ENCODE measurements around the gene DUSP22. TPM values are rescaled to one million over a fixed set of nuclear protein-coding genes. Genes with fewer than 3 reads are reported as not detected.
"Not testable (repeated sequence)": the region's sequence is repeated elsewhere in the genome, so short reads cannot be mapped to it uniquely, and the experiment has no call there.

The DUSP22 gene
- polyA plus RNA-seq, 3 donors = 107 to 120 (median 117) TPM

- WGBS (ENCODE audit: insufficient coverage) = 89% methylated on average over 3 of the region's 6 CpGs
- Histone ChIP-seq H3K36me3 (replicated peaks in 1 of 2; ENCODE audit: control insufficient read depth in 1 of 2, insufficient read depth in 2 of 2, low read length in 2 of 2) (no peaks in the 10 kb centered on the region), H3K4me1 (ENCODE audit: control insufficient read depth in 1 of 2, insufficient read depth in 2 of 2, low read length in 2 of 2) (peaks cover 29 to 33% of the 10 kb centered on the region in 2 donors), H2AFZ (ENCODE audit: insufficient read depth, low read depth, low read length, poor library complexity, severe bottlenecking) (no peak overlapping the region), H4K20me1 (ENCODE audit: insufficient read depth, low read length) (no peaks in the 10 kb centered on the region), H3K4me3 (replicated peaks in 1 of 3; ENCODE audit: low read depth in 2 of 3, low read length in 3 of 3) (no peak overlapping the region), H3K9me3 (replicated peaks in 1 of 2; ENCODE audit: control insufficient read depth in 1 of 2, insufficient read depth in 1 of 2, low read length in 2 of 2) (peaks cover 0 to 2% of the 10 kb centered on the region in 2 donors), H3K4me2 (replicated peaks; ENCODE audit: extremely low read depth, low read length, poor library complexity, severe bottlenecking) (no peak overlapping the region), H3K27me3 (ENCODE audit: control insufficient read depth in 2 of 2, insufficient read depth in 2 of 2, low read length in 2 of 2) (no peaks in the 10 kb centered on the region), H3K9ac (ENCODE audit: insufficient read depth, low read length, poor library complexity, severe bottlenecking) (no peak overlapping the region), H3K27ac (ENCODE audit: low read depth in 1 of 2, low read length in 2 of 2) (no peak overlapping the region), H3K79me2 (ENCODE audit: insufficient read depth, low read length) (no peaks in the 10 kb centered on the region)
- TF ChIP-seq CTCF (IDR thresholded peaks at IDR 0.05) = no peak
- H3K4me1 Mint-ChIP-seq = peaks cover 34% of the 10 kb centered on the region
- no peak overlapping the region for H3K4me3 Mint-ChIP-seq
- intact Hi-C loops (cut with micrococcal nuclease) = no loop called here
- DNase-seq = no peak
- H3K27ac Mint-ChIP-seq = no peak overlapping the region
- H3K9me3 Mint-ChIP-seq = peaks cover 0 to 9% (median 0%) of the 10 kb centered on the region in 7 donors
- H3K36me3 Mint-ChIP-seq = peaks cover 0 to 8% of the 10 kb centered on the region in 2 donors
- H3K27me3 Mint-ChIP-seq (ENCODE audit: low read depth in 3 of 3) = peaks cover 0 to 8% (median 4%) of the 10 kb centered on the region in 3 donors
These were observed 7.1 kb upstream of the DUSP22 start for GRCh38 chr6:285030-285771.

GRCh38 chr6:285902-286301 lies 6.4 kb upstream of the DUSP22 start:
- H3K4me3 Mint-ChIP-seq; H3K27ac Mint-ChIP-seq; H3K27ac ChIP-seq (ENCODE audit: low read depth in 1 of 2, low read length in 2 of 2); H3K4me2 ChIP-seq (replicated peaks; ENCODE audit: extremely low read depth, low read length, poor library complexity, severe bottlenecking); H3K36me3 Mint-ChIP-seq; H3K9me3 Mint-ChIP-seq; H3K9ac ChIP-seq (ENCODE audit: insufficient read depth, low read length, poor library complexity, severe bottlenecking); H3K9me3 ChIP-seq (replicated peaks in 1 of 2; ENCODE audit: control insufficient read depth in 1 of 2, insufficient read depth in 1 of 2, low read length in 2 of 2); H4K20me1 ChIP-seq (ENCODE audit: insufficient read depth, low read length); H3K79me2 ChIP-seq (ENCODE audit: insufficient read depth, low read length); H3K4me3 ChIP-seq (replicated peaks in 1 of 3; ENCODE audit: low read depth in 2 of 3, low read length in 3 of 3); H3K27me3 Mint-ChIP-seq (ENCODE audit: low read depth in 3 of 3); H3K27me3 ChIP-seq (ENCODE audit: control insufficient read depth in 2 of 2, insufficient read depth in 2 of 2, low read length in 2 of 2); DNase-seq; H3K36me3 ChIP-seq (replicated peaks in 1 of 2; ENCODE audit: control insufficient read depth in 1 of 2, insufficient read depth in 2 of 2, low read length in 2 of 2); H2AFZ ChIP-seq (ENCODE audit: insufficient read depth, low read depth, low read length, poor library complexity, severe bottlenecking); intact Hi-C loops (cut with micrococcal nuclease): not testable (repeated sequence)
- WGBS (ENCODE audit: insufficient coverage) = 75% methylated on average over 3 of the region's 5 CpGs
- peaks cover 41% of the 10 kb centered on the region for H3K4me1 Mint-ChIP-seq
- H3K4me1 ChIP-seq (ENCODE audit: control insufficient read depth in 1 of 2, insufficient read depth in 2 of 2, low read length in 2 of 2) = peaks cover 36 to 40% of the 10 kb centered on the region in 2 donors

Measured in CD14-positive monocyte (primary cell).